ENCODE measurements around the gene BACE2.
"Not testable (repeated sequence)": the region's sequence is repeated elsewhere in the genome, so short reads cannot be mapped to it uniquely, and the experiment has no call there.

Gene BACE2

DNA sequence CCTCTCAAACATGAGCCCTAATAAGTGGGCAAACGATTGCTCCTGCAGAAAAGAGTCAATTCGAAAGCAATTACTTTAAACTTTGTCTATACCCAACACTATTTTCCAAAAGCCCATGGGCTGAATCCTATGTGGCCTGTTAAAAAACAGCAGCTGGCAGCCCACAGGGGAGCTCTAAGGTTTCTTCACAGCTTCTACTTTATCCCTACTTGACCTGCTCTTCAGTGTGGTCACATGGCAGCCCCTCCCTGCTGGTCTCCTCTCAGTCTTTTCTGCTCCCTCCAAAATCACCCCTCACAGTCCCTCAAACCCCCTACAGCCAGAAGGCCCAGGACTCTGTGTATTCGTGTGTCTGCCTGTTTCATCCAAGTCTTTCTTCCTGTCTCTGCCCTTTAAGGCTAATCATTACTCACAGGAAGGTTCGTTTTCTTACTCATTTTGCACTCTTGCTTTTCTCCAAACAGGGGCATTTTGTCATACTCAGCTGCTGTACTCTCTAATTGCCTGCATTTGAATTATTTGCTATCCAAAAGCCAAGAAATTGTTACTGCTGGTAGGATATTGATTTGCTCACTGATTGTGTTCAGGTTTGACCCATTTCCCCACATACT is 86.2 kb downstream of the BACE2 start:
- no peak for DNase-seq (ENCODE audit: low spot score)
- TF ChIP-seq, protein P1, sequence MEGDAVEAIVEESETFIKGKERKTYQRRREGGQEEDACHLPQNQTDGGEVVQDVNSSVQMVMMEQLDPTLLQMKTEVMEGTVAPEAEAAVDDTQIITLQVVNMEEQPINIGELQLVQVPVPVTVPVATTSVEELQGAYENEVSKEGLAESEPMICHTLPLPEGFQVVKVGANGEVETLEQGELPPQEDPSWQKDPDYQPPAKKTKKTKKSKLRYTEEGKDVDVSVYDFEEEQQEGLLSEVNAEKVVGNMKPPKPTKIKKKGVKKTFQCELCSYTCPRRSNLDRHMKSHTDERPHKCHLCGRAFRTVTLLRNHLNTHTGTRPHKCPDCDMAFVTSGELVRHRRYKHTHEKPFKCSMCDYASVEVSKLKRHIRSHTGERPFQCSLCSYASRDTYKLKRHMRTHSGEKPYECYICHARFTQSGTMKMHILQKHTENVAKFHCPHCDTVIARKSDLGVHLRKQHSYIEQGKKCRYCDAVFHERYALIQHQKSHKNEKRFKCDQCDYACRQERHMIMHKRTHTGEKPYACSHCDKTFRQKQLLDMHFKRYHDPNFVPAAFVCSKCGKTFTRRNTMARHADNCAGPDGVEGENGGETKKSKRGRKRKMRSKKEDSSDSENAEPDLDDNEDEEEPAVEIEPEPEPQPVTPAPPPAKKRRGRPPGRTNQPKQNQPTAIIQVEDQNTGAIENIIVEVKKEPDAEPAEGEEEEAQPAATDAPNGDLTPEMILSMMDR (IDR thresholded peaks at IDR 0.05; ENCODE audit: extremely low read depth, insufficient read depth, missing control alignments): no peak
- in situ Hi-C loops (cut with MboI; ENCODE audit: low pct_unique_long_range_greater_than_20kb, low sequenced_read_pairs, unreplicated experiment): no loop called here

DNA sequence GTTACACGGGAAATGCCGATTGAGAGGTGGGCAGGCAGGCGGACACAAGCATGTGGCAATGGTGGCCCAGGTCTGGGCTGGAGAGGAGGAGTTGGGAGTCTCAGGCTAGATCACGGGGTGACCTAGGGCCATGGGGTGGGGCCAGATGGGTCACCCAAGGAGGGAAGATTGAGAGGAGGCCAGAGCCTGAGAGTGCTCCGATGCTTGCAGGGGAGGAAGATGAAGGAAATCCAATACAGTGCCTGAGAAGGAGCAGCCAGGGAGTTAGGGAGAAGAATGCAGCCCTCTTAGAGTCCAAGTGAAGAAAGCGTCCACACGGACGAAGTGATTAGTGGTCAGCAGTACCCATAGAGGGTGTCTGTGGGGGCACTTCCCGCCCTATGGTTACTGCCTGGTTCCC is 87.2 kb downstream of the BACE2 start:
- TF ChIP-seq, protein P1 (IDR thresholded peaks at IDR 0.05; ENCODE audit: extremely low read depth, insufficient read depth, missing control alignments): no peak
- DNase-seq (ENCODE audit: low spot score): no peak
- in situ Hi-C loops (cut with MboI; ENCODE audit: low pct_unique_long_range_greater_than_20kb, low sequenced_read_pairs, unreplicated experiment): no loop called here

DNA sequence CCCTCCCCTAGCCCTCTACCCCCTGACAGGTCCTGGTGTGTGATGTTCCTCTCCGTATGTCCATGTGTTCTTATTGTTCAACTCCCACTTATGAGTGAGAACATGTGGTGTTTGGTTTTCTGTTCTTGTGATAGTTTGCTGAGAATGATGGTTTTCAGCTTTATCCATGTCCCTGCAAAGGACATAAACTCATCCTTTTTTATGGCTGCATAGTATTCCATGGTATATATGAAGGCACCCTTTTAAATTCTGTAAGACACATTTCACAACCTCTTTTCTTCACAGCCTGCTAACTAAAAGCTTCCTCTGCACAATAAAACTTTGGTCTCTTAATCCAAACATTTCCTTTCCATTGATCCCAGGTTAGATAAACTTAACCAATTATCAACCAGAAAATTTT is 88.3 kb downstream of the BACE2 start:
- in situ Hi-C loops (cut with MboI; ENCODE audit: low pct_unique_long_range_greater_than_20kb, low sequenced_read_pairs, unreplicated experiment): not testable (repeated sequence)

DNA sequence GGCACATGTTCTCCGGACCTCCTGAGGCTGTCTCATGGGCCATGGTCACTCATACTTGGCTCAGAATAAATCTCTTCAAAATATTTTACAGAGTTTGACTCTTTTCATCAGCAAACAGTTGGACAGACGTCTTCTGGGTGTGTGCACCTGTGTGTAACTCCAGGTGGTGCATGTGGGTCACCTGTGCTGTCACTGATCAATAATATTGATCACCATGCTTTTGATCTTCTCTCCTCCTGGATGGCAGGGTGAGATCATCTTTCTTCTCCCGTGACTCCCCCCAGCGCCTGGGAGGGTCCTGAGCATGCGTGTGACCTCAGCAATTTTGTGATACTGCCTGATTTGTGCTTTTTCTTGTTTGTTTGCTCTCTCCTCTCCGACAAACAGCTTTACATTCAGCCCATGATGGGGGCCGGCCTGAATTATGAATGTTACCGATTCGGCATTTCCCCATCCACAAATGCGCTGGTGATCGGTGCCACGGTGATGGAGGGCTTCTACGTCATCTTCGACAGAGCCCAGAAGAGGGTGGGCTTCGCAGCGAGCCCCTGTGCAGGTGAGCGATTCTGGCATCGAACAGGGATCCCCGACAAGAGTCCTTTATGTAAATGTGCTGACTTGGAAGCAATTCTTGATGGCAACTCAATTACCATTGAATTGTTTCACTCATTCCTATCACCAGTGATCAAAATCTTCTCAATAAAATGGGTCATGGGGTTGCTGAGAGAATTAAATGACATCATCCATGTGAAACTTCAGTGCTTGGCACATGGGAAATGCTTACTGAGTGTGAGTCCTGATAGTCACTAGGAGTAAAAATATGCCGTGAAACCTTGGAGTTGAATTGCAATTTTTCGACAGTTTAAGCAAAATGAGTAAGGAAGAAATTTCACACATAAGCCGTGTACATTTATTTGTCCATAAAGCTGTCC is 89.1 kb downstream of the BACE2 start:
- no peak for DNase-seq (ENCODE audit: low spot score)
- TF ChIP-seq, protein P1 (IDR thresholded peaks at IDR 0.05; ENCODE audit: extremely low read depth, insufficient read depth, missing control alignments): no peak
- in situ Hi-C loops (cut with MboI; ENCODE audit: low pct_unique_long_range_greater_than_20kb, low sequenced_read_pairs, unreplicated experiment): no loop called here

More for the DNA sequence above, 88.3 kb downstream of the BACE2 start:
- DNase-seq (ENCODE audit: low spot score): not testable (repeated sequence)

GRCh38 chr21:41258617-41259016 is 90.7 kb downstream of the BACE2 start:
- TF ChIP-seq, protein P1 (IDR thresholded peaks at IDR 0.05; ENCODE audit: extremely low read depth, insufficient read depth, missing control alignments): no peak
- no peak for DNase-seq (ENCODE audit: low spot score)
- in situ Hi-C loops (cut with MboI; ENCODE audit: low pct_unique_long_range_greater_than_20kb, low sequenced_read_pairs, unreplicated experiment): no loop called here

DNA sequence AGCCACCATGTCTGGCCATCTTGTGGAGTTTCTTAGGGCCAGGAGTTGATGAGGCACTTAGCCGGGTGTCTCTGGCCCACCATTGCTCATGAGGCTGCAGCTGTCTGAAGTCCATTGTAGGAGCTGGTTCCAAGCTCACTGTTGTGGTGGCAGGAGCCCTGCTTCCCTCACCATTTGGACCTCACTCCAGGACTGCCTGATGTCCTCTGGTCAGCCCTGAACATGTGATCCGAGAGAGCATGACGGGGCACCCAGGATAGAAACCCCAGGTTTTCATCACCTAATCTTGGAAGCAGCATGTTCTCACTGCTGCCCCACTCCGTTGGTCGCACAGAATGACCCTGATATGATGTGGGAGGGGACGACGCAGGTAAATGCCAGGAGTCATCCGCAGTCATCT is 92.5 kb downstream of the BACE2 start:
- in situ Hi-C loops (cut with MboI; ENCODE audit: low pct_unique_long_range_greater_than_20kb, low sequenced_read_pairs, unreplicated experiment): no loop called here
- no peak for DNase-seq (ENCODE audit: low spot score)
- TF ChIP-seq, protein P1 (IDR thresholded peaks at IDR 0.05; ENCODE audit: extremely low read depth, insufficient read depth, missing control alignments): no peak

GRCh38 chr21:41267346-41267745 is 99.4 kb downstream of the BACE2 start:
- no peak for DNase-seq (ENCODE audit: low spot score)
- TF ChIP-seq, protein P1 (IDR thresholded peaks at IDR 0.05; ENCODE audit: extremely low read depth, insufficient read depth, missing control alignments): no peak
- in situ Hi-C loops (cut with MboI; ENCODE audit: low pct_unique_long_range_greater_than_20kb, low sequenced_read_pairs, unreplicated experiment): no loop called here
